MCF 10A (cell line): ENCODE measurements around the gene PAWR. TPM values are rescaled to one million over a fixed set of nuclear protein-coding genes. Genes with fewer than 3 reads are reported as not detected.
"Not testable (repeated sequence)": the region's sequence is repeated elsewhere in the genome, so short reads cannot be mapped to it uniquely, and the experiment has no call there.

ENCODE experiments used
- BruUV-seq: library from RNA; stranded (reverse); fragments of 400-500 nt; replicated peaks from 2 replicates; lab custom pipeline; 2021; lab: Mats Ljungman, UMichigan
- CTCF ChIA-PET: fragments of 300-600 bp; sonication (Branson Sonifier 250); formaldehyde crosslinking; extraction: SDS; loops from one replicate; lab custom pipeline; 2021; ENCODE audit warnings: antibody characterized with exemption, inconsistent platforms; lab: Yijun Ruan, JAX
- POLR2A ChIA-PET: fragments of 300-600, 350-650 bp; sonication (Branson Sonifier 250); formaldehyde crosslinking; extraction: SDS; loops from one replicate; lab custom pipeline; 2020; ENCODE audit warnings: antibody characterized with exemption, inconsistent platforms; lab: Yijun Ruan, JAX
- DNase-seq: peaks from one replicate; pipeline ENCODE4 v3.0.0-alpha.2; 2018; ENCODE audit not compliant: unreplicated experiment
- H3K27ac Mint-ChIP-seq: one replicate; pipeline ENCODE4 v1.8.0; 2022; ENCODE audit warnings: mild to moderate bottlenecking, low read depth, mixed read lengths; ENCODE audit not compliant: unreplicated experiment
- H3K27me3 Mint-ChIP-seq: one replicate; pipeline ENCODE4 v1.8.0; 2022; ENCODE audit warnings: mixed read lengths; ENCODE audit not compliant: insufficient read depth, unreplicated experiment
- H3K36me3 Mint-ChIP-seq: one replicate; pipeline ENCODE4 v1.8.0; 2022; ENCODE audit warnings: mild to moderate bottlenecking, moderate library complexity, mixed read lengths; ENCODE audit not compliant: insufficient read depth, unreplicated experiment
- H3K4me1 Mint-ChIP-seq: one replicate; pipeline ENCODE4 v1.8.0; 2022; ENCODE audit warnings: mixed read lengths; ENCODE audit not compliant: insufficient read depth, unreplicated experiment
- H3K4me3 Mint-ChIP-seq: one replicate; pipeline ENCODE4 v1.8.0; 2022; ENCODE audit warnings: mild to moderate bottlenecking, moderate library complexity, mixed read lengths; ENCODE audit not compliant: unreplicated experiment
- H3K9me3 Mint-ChIP-seq: one replicate; pipeline ENCODE4 v1.8.0; 2022; ENCODE audit warnings: mixed read lengths; ENCODE audit not compliant: unreplicated experiment
- CTCF ChIP-seq: fragments of 200-600 bp; IDR thresholded peaks from one replicate; pipeline ENCODE4 v1.8.0; 2022; ENCODE audit warnings: antibody characterized with exemption, mild to moderate bottlenecking; ENCODE audit not compliant: unreplicated experiment
- intact Hi-C: fragments of 100-400 bp; cut with micrococcal nuclease; formaldehyde crosslinking; loops from 2 replicates; pipeline ENCODE4 v1.14.1; 2022
- total RNA-seq: library from RNA; stranded (reverse); gene quantifications from 2 replicates; pipeline ENCODE4 v1.2.3, GENCODE V29; 2022

PAWR gene
- total RNA-seq, 1 experiment from 2014 or later: 330 TPM

GRCh38 chr12:79573820-79574219 is 116.9 kb downstream of the PAWR start:
- CTCF ChIA-PET: interaction anchor here (0.6 to 0.7 kb wide), 2 partner anchors 151 to 317 kb away, joined by 3 to 4 read pairs; no protein-coding TSS in a partner anchor
- intact Hi-C loops: no loop called here
- BruUV-seq: no TSS peak
- Mint-ChIP-seq H3K4me3 (no peak overlapping the region), H3K4me1 (peaks cover 7% of the 10 kb centered on the region), H3K27ac (no peak overlapping the region), H3K9me3 (no peaks in the 10 kb centered on the region), H3K36me3 (peaks cover 66% of the 10 kb centered on the region), H3K27me3 (no peaks in the 10 kb centered on the region)
- POLR2A ChIA-PET: interaction anchor here (1.0 kb wide), 1 partner anchor 27 kb away, joined by 4 read pairs; no protein-coding TSS in a partner anchor
- no peak for TF ChIP-seq CTCF
- DNase-seq: no peak

GRCh38 chr12:79569679-79570078 is 121.1 kb downstream of the PAWR start:
- Mint-ChIP-seq H3K36me3 (peaks cover 64% of the 10 kb centered on the region), H3K9me3 (no peaks in the 10 kb centered on the region), H3K27ac (no peak overlapping the region), H3K4me1 (peaks cover 14% of the 10 kb centered on the region), H3K4me3 (no peak overlapping the region), H3K27me3 (no peaks in the 10 kb centered on the region)
- POLR2A ChIA-PET: no interaction called here
- CTCF ChIA-PET: no interaction called here
- intact Hi-C loops: no loop called here
- BruUV-seq: no TSS peak
- no peak for DNase-seq
- no peak for TF ChIP-seq CTCF

GRCh38 chr12:79567175-79567563 is 123.6 kb downstream of the PAWR start:
- H3K4me3 Mint-ChIP-seq: no peak overlapping the region
- no peak for TF ChIP-seq CTCF
- ChIA-PET POLR2A (interaction anchor here (1.0 to 1.5 kb wide), 4 partner anchors 52 to 126 kb away, joined by 4 to 6 read pairs (median 5); partner anchors contain the start of gene PAWR), CTCF (interaction anchor here (0.6 to 1.7 kb wide), 7 partner anchors 8 to 700 kb away, joined by 3 to 7 read pairs (median 5); no protein-coding TSS in a partner anchor)
- no peak for DNase-seq
- H3K4me1 Mint-ChIP-seq: peaks cover 14% of the 10 kb centered on the region
- peaks cover 57% of the 10 kb centered on the region for H3K36me3 Mint-ChIP-seq
- H3K27ac Mint-ChIP-seq: peak overlapping the region; percentile 50
- no peaks in the 10 kb centered on the region for H3K9me3 Mint-ChIP-seq
- no TSS peak for BruUV-seq
- intact Hi-C loops: no loop called here
- no peaks in the 10 kb centered on the region for H3K27me3 Mint-ChIP-seq

- intact Hi-C loops: no loop called here
- peak overlapping the region; percentile 50 for H3K27ac Mint-ChIP-seq
- no peak for DNase-seq
- H3K4me3 Mint-ChIP-seq: no peak overlapping the region
- peaks cover 14% of the 10 kb centered on the region for H3K4me1 Mint-ChIP-seq
- TF ChIP-seq CTCF: no peak
- no peaks in the 10 kb centered on the region for H3K27me3 Mint-ChIP-seq
- H3K9me3 Mint-ChIP-seq: no peaks in the 10 kb centered on the region
- POLR2A ChIA-PET: interaction anchor here (0.6 to 1.5 kb wide), 6 partner anchors 9 to 158 kb away, joined by 3 to 6 read pairs (median 4); partner anchors contain the start of gene PAWR
- H3K36me3 Mint-ChIP-seq: peaks cover 57% of the 10 kb centered on the region
- CTCF ChIA-PET: interaction anchor here (0.6 to 1.7 kb wide), 9 partner anchors 9 to 700 kb away, joined by 3 to 7 read pairs (median 5); no protein-coding TSS in a partner anchor
- BruUV-seq: no TSS peak
Measured at GRCh38 chr12:79566452-79567174, 124.2 kb downstream of the PAWR start.

GRCh38 chr12:79564727-79565350 is 125.9 kb downstream of the PAWR start:
- POLR2A ChIA-PET: interaction anchor here (0.6 to 1.2 kb wide), 2 partner anchors 78 to 132 kb away, joined by 3 to 7 read pairs; no protein-coding TSS in a partner anchor
- BruUV-seq, H3K27ac Mint-ChIP-seq, H3K27me3 Mint-ChIP-seq, intact Hi-C loops, H3K9me3 Mint-ChIP-seq, DNase-seq, H3K4me3 Mint-ChIP-seq: not testable (repeated sequence)
- CTCF ChIA-PET: interaction anchor here (0.5 to 1.3 kb wide), 2 partner anchors 31 to 173 kb away, joined by 3 to 5 read pairs; no protein-coding TSS in a partner anchor
- Mint-ChIP-seq H3K36me3 (peaks cover 50% of the 10 kb centered on the region), H3K4me1 (peaks cover 14% of the 10 kb centered on the region)
